Ovary (tissue), 9 donors: ENCODE results near the gene AIG1. TPM values are rescaled to one million over a fixed set of nuclear protein-coding genes. Genes with fewer than 3 reads are reported as not detected.

Experiments
- DNase-seq, 5 donors: peaks; one replicate each; pipeline ENCODE4 v3.0.0-alpha.2; 2019 to 2020
- H3K27ac ChIP-seq, 2 donors: fragments of 200-600 bp; one replicate each; pipeline versions ENCODE4 v1.5.1 to v1.8.0; 2019 to 2022
- H3K27me3 ChIP-seq: fragments of 200-600 bp; one replicate; pipeline ENCODE4 v1.8.0; 2022
- H3K36me3 ChIP-seq: fragments of 200-600 bp; sonication (generic); one replicate; pipeline ENCODE4 v1.5.1; 2019
- H3K4me1 ChIP-seq: one replicate; pipeline ENCODE4 v1.8.1; 2013; ENCODE audit warnings: mild to moderate bottlenecking, moderate library complexity; ENCODE audit not compliant: insufficient read depth
- H3K4me3 ChIP-seq: fragments of 200-600 bp; sonication (generic); one replicate; pipeline ENCODE4 v1.5.1; 2017
- H3K9me3 ChIP-seq, 2 donors: fragments of 200-600 bp in 1 of 2; sonication (generic) in 1 of 2; one replicate each; pipeline versions ENCODE4 v1.5.1 to v1.8.1; 2013 to 2019; ENCODE audit warnings: mild to moderate bottlenecking in 1 of 2, moderate library complexity in 1 of 2
- EP300 ChIP-seq: sonication (generic); formaldehyde crosslinking; IDR thresholded peaks from one replicate; pipeline ENCODE4 v1.6.1; 2017; ENCODE audit warnings: antibody characterized with exemption
- POLR2A ChIP-seq: fragments of 450-650 bp; IDR thresholded peaks from one replicate; pipeline ENCODE4 v1.6.1; 2017; ENCODE audit warnings: antibody characterized with exemption, mild to moderate bottlenecking, moderate library complexity
- WGBS, 3 donors: extraction: QIAGEN DNeasy Blood & Tissue Kit in 1 of 3; methylation state at CpG; one replicate each; pipeline versions ENCODE4 v1.1.5 to v1.1.7; 2013 to 2017; 5-methylcytosine and 5-hydroxymethylcytosine counted together
- intact Hi-C, 4 donors: fragments of 100-400 bp; cut with DNase I; formaldehyde crosslinking; loops; one replicate each; pipeline versions ENCODE4 v1.11.0 to v1.15.1; 2022 to 2023
- polyA plus RNA-seq, 2 donors: library from polyadenylated mRNA; stranded (reverse); fragments of 200-250 nt in 1 of 2; fragments of 350-450 nt in 1 of 2; fragmentation: Illumina TruSeq in 1 of 2; extraction: RNeasy Lipid Tissue Mini Kit (QIAGEN cat#74804) in 1 of 2; gene quantifications; one replicate each; pipeline ENCODE4 v1.2.3, GENCODE V29; 2013 to 2014
- total RNA-seq, 7 donors: library from RNA; depleted of rRNA in 2 of 7; stranded (reverse); fragments of >200 nt in 2 of 7; fragmentation: NEBNext Ultra II Directional in 3 of 7; extraction: Animal tissue kit (Norgen Biotek cat#: 25700) in 3 of 7; gene quantifications; one replicate each; pipeline versions ENCODE4 v1.1.0 to v1.2.4, GENCODE V29; 2016 to 2023
- TF ChIP-seq, protein P1 (sequence below), 3 donors: fragments of 450-650 bp in 2 of 3; fragments of 200-600 bp in 1 of 3; IDR thresholded peaks; one replicate each; pipeline versions ENCODE4 v1.5.1 to v1.8.0; 2016 to 2022; ENCODE audit warnings: antibody characterized with exemption in 3 of 3, mild to moderate bottlenecking in 1 of 3
- donor health status: DM: no; HTN: no; CAD: no; lungs with moderate emphysema.
- donor health status: DM: no; HTN: no; CAD: no.
- donor health status: Bipolar disorder and iron deficiency.
- donor health status: DM: yes; HTN: yes; CAD: no.
- donor health status: DM: no; HTN: no; CAD: no.
- donor health status: DM: yes; HTN: yes; CAD: no.

The AIG1 gene
- total and polyA plus RNA-seq, 9 donors: 27.8 to 91.0 (median 37.3) TPM

- H3K4me3 ChIP-seq: no peak overlapping the region
- whole genome bisulfite sequencing, 3 donors: 84 to 91% (median 88%) methylated on average over 1 of the region's 1 CpG
- no peak for DNase-seq
- H3K27ac ChIP-seq: no peak overlapping the region
- no peaks in the 10 kb centered on the region for H3K36me3 ChIP-seq
- no peaks in the 10 kb centered on the region for H3K9me3 ChIP-seq
- H3K27me3 ChIP-seq: no peaks in the 10 kb centered on the region
- TF ChIP-seq, protein P1, sequence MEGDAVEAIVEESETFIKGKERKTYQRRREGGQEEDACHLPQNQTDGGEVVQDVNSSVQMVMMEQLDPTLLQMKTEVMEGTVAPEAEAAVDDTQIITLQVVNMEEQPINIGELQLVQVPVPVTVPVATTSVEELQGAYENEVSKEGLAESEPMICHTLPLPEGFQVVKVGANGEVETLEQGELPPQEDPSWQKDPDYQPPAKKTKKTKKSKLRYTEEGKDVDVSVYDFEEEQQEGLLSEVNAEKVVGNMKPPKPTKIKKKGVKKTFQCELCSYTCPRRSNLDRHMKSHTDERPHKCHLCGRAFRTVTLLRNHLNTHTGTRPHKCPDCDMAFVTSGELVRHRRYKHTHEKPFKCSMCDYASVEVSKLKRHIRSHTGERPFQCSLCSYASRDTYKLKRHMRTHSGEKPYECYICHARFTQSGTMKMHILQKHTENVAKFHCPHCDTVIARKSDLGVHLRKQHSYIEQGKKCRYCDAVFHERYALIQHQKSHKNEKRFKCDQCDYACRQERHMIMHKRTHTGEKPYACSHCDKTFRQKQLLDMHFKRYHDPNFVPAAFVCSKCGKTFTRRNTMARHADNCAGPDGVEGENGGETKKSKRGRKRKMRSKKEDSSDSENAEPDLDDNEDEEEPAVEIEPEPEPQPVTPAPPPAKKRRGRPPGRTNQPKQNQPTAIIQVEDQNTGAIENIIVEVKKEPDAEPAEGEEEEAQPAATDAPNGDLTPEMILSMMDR (IDR thresholded peaks at IDR 0.05): no peak
- no peak for TF ChIP-seq POLR2A
- no peak for TF ChIP-seq EP300
- H3K4me1 ChIP-seq: no peaks in the 10 kb centered on the region
- intact Hi-C loops: no loop called here
These were observed 168.7 kb downstream of the AIG1 start for GRCh38 chr6:143229400-143229799.

- peak in 2 of 5 donors; percentile 28 to 33 for DNase-seq
- H3K9me3 ChIP-seq: no peaks in the 10 kb centered on the region
- intact Hi-C loops: no loop called here
- H3K27ac ChIP-seq: no peak overlapping the region
- no peak overlapping the region for H3K4me3 ChIP-seq
- H3K27me3 ChIP-seq: no peaks in the 10 kb centered on the region
- no peaks in the 10 kb centered on the region for H3K4me1 ChIP-seq
- 95 to 99% (median 96%) methylated on average over 4 of the region's 4 CpGs for WGBS, 3 donors
- no peaks in the 10 kb centered on the region for H3K36me3 ChIP-seq
- TF ChIP-seq EP300 (no peak), POLR2A (no peak)
- TF ChIP-seq, protein P1 (IDR thresholded peaks at IDR 0.05): no peak
These were observed 172.2 kb downstream of the AIG1 start for GRCh38 chr6:143232849-143233248.

DNA sequence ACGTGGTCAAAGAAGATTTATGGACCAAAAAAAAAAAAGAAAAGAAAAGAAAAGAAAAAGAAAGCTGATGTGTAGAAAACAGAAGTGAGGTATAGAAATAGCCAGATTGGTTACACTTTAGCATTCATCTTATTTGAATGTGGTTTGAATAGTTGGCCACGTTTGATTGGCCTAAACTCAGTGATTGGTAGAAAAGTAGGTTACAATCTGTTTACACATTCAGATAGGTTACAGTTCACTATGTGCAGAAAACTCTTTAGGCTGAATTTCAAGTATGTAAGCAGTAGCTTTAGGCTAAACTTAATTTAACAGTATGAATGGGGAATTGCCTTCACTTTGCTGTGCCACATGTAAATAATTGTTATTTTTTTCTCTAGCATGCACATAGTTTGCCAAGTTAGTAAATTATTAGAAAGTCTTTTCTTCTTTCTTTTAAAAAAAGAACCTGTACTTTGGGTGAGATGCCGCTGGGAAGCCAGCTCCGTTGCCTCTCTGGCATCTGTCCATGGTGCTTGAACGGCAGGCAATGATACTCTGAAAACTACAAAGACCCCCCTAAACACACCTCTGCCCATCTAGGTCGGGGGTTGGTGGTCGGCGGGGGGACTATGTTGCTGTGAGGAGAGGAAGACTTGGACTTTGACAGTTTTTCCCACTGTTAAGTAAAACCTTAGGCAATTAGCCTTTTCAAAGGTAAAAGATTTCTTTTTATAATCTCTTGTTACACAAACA lies 173.0 kb downstream of the AIG1 start:
- H3K27ac ChIP-seq: no peak overlapping the region
- peak in 3 of 5 donors; percentile 17 to 30 (median 27) for DNase-seq
- no peaks in the 10 kb centered on the region for H3K27me3 ChIP-seq
- no peaks in the 10 kb centered on the region for H3K36me3 ChIP-seq
- H3K4me1 ChIP-seq: no peaks in the 10 kb centered on the region
- WGBS, 3 donors: 28 to 44% (median 41%) methylated on average over 8 of the region's 8 CpGs
- no peak for TF ChIP-seq EP300
- no peak for TF ChIP-seq POLR2A
- TF ChIP-seq, protein P1 (IDR thresholded peaks at IDR 0.05): no peak
- H3K9me3 ChIP-seq: no peaks in the 10 kb centered on the region
- H3K4me3 ChIP-seq: no peak overlapping the region
- intact Hi-C loops: no loop called here

- no peak overlapping the region for H3K27ac ChIP-seq
- H3K4me1 ChIP-seq: no peaks in the 10 kb centered on the region
- no peaks in the 10 kb centered on the region for H3K36me3 ChIP-seq
- TF ChIP-seq, protein P1 (IDR thresholded peaks at IDR 0.05): no peak
- H3K27me3 ChIP-seq: no peaks in the 10 kb centered on the region
- DNase-seq: no peak
- 91 to 94% (median 94%) methylated on average over 2 of the region's 2 CpGs for WGBS, 3 donors
- intact Hi-C loops: loop anchor here in 1 of 4 donors (1.0 kb wide), 1 partner anchor 9 kb away; no protein-coding TSS in a partner anchor
- no peaks in the 10 kb centered on the region for H3K9me3 ChIP-seq
- H3K4me3 ChIP-seq: no peak overlapping the region
These were observed 174.0 kb downstream of the AIG1 start for GRCh38 chr6:143234734-143235133.
